HAP-1 (cell line): ENCODE results near the gene PCYOX1L.

Experiments
- DNase-seq, 2 experiments: peaks; one replicate each; pipeline ENCODE4 v3.0.0-alpha.2; 2016 to 2020; ENCODE audit warnings: low spot score in 2 of 2
- H3K27me3 ChIP-seq: fragments of 250-450 bp; sonication (Bioruptor Pico); 2 replicates; pipeline ENCODE4 v1.5.1; 2020; ENCODE audit warnings: low read depth, mild to moderate bottlenecking, moderate library complexity
- H3K36me3 ChIP-seq: fragments of 250-450 bp; sonication (Bioruptor Pico); replicated peaks from 2 replicates; pipeline ENCODE4 v1.5.1; 2020; ENCODE audit warnings: mild to moderate bottlenecking
- H3K4me1 ChIP-seq: fragments of 250-450 bp; sonication (Bioruptor Pico); 2 replicates; pipeline ENCODE4 v1.5.1; 2020; ENCODE audit warnings: mild to moderate bottlenecking
- H3K4me3 ChIP-seq: fragments of 250-450 bp; sonication (Bioruptor Pico); 2 replicates; pipeline ENCODE4 v1.5.1; 2020; ENCODE audit warnings: mild to moderate bottlenecking, moderate library complexity
- H3K9me3 ChIP-seq: fragments of 250-450 bp; sonication (Bioruptor Pico); 2 replicates; pipeline ENCODE4 v1.5.1; 2020; ENCODE audit warnings: mild to moderate bottlenecking, moderate library complexity
- in situ Hi-C: fragments of 300-500 bp; cut with MboI; formaldehyde crosslinking; loops from 3 replicates; pipeline ENCODE4 v1.14.3; 2020; ENCODE audit warnings: low sequenced_read_pairs, inconsistent platforms, mixed read lengths

PCYOX1L gene

DNA sequence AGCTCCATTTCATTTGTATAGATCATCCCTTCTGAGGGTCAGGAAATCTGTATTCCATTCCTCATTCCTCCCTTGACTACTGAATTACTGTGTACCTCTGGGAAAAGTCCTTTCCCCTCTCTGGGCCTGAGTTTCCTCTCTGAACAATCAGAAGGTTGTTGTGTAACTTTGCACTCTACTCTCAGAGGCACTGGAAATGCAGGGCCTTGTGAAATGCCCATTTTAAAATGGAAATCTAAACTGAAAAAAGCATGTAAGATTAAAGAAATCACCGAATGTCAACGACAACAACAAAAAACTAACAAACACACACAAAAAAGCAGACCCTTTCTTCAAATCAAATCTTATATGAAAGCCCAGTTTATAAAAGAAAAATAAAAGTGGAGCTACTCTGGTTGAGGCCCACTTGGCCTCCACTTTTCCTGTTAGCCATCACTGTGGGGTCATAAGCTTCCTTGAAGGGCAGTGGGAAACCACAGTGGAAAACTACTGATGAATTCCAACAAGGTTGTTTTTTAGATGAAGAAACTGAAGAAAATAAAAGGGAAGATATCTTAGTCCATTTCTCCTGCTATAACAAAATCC lies 34.1 kb upstream of the PCYOX1L start:
- Histone ChIP-seq H3K4me3 (no peak overlapping the region), H3K9me3 (no peaks in the 10 kb centered on the region), H3K4me1 (peaks cover 8% of the 10 kb centered on the region), H3K27me3 (no peaks in the 10 kb centered on the region), H3K36me3 (no peaks in the 10 kb centered on the region)
- in situ Hi-C loops, result no loop called here
- DNase-seq, result no peak

DNA sequence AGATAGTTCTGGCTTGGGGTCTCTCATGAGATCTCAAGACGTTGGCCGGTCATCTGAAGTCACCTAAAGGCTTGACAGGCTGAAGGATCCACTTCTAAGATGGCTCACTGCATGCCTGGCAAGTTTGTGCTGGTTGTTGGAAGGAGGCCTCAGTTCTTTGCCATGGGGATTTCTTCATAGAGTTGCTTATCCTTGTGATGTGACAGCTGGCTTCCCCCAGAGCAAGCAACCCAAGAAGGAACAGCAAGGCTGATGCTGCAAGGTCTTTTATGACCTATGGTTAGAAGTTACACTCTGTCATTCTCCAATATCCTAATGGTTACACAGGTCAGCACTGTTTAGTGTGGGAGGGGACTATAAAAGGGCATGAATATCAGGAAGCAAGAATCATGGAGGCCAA lies 33.2 kb upstream of the PCYOX1L start:
- Histone ChIP-seq H3K4me1 (peaks cover 8% of the 10 kb centered on the region), H3K27me3 (no peaks in the 10 kb centered on the region), H3K36me3 (no peaks in the 10 kb centered on the region), H3K4me3 (no peak overlapping the region), H3K9me3 (no peaks in the 10 kb centered on the region)
- in situ Hi-C loops, result no loop called here
- DNase-seq, result no peak

DNA sequence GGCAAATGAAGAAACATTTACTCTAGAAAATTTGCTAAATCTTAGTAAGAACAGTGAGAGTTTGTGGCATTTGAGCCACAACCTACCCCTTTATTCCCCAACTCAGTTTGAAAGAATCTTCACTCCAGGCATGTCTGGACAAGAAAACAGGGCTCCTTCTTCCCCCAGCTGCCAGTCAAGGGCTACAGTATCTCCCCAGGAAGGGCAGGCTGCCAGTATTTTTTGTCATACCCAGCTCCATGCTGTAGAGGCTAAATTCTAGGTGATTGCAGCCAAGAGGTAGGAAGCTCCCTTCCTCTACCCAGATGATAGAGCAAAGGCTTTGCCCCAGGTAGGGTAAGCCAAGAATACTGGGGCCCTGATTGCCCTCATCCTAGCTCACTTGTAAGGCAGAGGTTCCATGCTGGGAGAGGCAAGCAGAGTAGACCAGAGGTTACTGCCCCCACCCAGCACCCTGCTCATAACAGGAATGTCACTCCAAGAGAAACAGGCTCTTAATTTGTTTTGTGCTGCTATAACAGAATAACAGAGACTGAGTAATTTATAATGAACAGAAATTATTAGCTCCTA lies 32.6 kb upstream of the PCYOX1L start:
- Histone ChIP-seq H3K36me3 (no peaks in the 10 kb centered on the region), H3K9me3 (no peaks in the 10 kb centered on the region), H3K4me1 (peaks cover 8% of the 10 kb centered on the region), H3K27me3 (no peaks in the 10 kb centered on the region), H3K4me3 (no peak overlapping the region)
- in situ Hi-C loops, result no loop called here
- no peak for DNase-seq

DNA sequence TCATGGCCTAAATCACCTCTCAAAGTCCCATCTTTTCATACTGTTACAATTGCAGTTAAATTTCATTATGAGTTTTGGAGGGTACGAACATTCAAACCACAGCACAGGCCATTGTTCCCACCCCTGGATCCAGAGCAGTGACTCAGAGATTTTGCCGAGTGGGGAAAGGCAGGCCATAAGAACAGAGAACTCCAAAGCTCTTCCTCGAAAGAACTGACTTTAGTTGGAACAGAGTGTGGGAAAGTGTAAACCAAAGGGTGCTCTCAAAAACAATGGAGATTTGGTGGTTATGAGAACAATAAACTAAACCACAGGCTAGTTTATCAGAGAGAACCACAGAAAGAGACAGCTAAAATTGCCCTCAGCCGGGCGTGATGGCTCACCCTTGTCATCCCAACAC lies 32.0 kb upstream of the PCYOX1L start:
- Histone ChIP-seq H3K27me3 (no peaks in the 10 kb centered on the region), H3K36me3 (no peaks in the 10 kb centered on the region), H3K9me3 (no peaks in the 10 kb centered on the region), H3K4me3 (no peak overlapping the region), H3K4me1 (peaks cover 3% of the 10 kb centered on the region)
- DNase-seq, result no peak
- in situ Hi-C loops, result no loop called here

DNA sequence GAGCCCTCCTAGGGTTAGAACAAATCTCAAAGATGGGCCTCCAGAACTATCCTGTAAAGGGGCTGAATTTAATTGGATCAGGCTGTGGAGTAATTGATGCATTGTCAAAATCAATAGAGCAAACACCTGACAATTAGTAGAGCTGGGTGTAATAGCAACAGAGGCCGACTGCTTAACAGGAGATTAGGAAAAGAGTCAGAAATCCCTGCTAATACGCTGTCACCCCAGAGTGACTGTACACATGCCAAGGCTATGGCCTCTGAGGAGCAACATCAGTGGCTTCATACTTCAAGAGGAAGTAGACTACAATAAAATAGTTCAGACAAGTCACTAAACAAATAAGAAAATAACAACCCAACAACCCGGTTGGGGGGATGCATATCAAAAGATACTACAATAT lies 31.2 kb upstream of the PCYOX1L start:
- no peaks in the 10 kb centered on the region for H3K4me1 ChIP-seq
- no peak for DNase-seq
- no peaks in the 10 kb centered on the region for H3K27me3 ChIP-seq
- H3K4me3 ChIP-seq, result no peak overlapping the region
- in situ Hi-C loops, result no loop called here
- no peaks in the 10 kb centered on the region for H3K9me3 ChIP-seq
- H3K36me3 ChIP-seq, result no peaks in the 10 kb centered on the region

DNA sequence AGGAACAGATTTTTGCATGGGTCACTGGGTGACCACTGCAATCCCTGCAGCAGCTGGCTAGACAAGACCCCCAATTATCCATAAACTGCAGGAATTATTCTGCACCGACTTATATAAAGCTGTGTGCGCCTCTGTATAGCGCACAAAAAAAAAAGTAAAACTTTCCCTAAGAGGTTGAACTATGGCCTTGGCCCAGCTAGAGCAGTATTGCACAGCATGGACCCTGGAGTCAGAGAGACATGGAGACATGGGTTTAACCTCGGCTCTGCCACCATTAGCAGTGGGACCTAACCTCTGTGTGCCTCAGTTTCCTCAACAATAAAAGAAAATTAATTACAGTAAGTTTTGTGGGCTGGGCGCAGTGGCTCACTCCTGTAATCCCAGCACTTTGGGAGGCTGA lies 29.7 kb upstream of the PCYOX1L start:
- Histone ChIP-seq H3K4me1 (no peaks in the 10 kb centered on the region), H3K36me3 (no peaks in the 10 kb centered on the region), H3K4me3 (no peak overlapping the region), H3K27me3 (no peaks in the 10 kb centered on the region), H3K9me3 (no peaks in the 10 kb centered on the region)
- in situ Hi-C loops, result no loop called here
- no peak for DNase-seq

DNA sequence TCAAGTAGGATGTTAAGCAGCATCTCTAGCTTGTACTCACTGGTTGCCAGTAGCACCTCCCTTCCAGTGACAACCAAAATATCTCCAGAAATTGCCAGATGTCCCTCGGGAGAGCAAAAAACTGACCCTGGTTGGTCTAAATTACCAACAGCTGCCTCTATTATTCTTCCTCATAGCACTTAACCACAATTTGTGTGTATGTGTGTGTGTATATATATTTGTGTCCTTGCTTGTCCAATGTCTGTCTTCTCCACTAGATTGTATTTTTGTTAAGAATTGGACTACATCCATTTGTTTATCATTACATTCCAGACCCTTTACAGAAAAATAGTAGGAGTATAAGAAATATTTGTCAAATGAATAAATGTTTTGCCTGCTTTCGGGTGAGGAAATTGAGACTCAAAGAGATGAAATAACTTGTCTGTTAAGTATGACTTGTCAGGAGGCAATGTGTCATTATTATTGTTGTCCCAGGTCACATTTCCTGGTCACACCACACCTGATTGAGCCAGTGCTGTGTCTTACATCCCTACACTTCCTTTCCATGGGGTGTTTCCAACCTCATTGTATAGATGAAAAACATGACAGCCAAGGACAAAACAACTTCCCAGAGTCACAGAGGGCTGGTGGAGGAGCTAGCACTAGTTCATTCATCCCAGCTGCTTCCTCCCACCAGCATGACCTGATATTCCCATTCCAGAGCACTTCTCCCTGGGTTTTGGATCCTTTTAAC lies 24.0 kb upstream of the PCYOX1L start:
- Histone ChIP-seq H3K36me3 (no peaks in the 10 kb centered on the region), H3K4me3 (no peak overlapping the region), H3K4me1 (no peaks in the 10 kb centered on the region), H3K9me3 (no peaks in the 10 kb centered on the region), H3K27me3 (no peaks in the 10 kb centered on the region)
- DNase-seq, result no peak
- in situ Hi-C loops, result no loop called here

DNA sequence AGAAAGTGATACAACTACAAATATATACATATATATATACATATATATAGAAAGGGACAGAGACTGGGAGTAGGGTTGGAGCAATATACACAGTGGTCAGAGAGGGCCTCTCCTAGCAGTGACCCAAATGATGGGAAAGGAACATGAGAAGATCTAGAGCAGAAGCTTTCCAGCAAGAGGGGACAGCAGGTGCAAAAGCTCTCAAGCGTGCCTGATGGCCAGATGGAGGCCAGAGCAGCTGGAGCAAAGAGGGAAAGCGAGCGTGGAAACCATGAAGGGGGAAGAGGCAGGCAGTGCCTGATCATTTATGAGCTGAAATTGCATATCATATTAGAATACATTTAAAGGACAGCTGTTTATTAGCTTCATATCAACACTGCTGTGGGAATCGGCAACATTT lies 20.1 kb upstream of the PCYOX1L start:
- Histone ChIP-seq H3K9me3 (no peaks in the 10 kb centered on the region), H3K4me3 (no peak overlapping the region), H3K27me3 (no peaks in the 10 kb centered on the region), H3K36me3 (no peaks in the 10 kb centered on the region), H3K4me1 (no peaks in the 10 kb centered on the region)
- DNase-seq, result no peak
- in situ Hi-C loops, result no loop called here

DNA sequence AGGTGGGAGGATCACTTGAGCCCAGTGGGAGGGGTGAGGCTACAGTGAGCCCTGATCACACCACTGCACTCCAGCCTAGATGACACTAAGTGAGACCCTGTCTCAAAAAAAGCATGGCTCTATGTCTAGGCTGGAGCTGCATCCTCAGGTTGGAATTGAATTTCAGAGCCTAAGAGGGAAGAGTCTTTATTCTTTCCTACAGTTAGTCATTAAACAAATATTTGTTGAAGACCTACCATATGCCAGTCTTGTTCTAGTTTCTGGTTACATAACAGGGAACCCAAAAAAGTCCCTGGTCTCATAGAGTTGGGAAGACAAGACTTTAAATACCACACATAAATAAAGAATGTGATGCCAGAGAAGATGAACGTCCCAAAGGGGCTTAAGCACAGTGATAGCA lies 19.5 kb upstream of the PCYOX1L start:
- no peaks in the 10 kb centered on the region for H3K27me3 ChIP-seq
- no peak for DNase-seq
- no peaks in the 10 kb centered on the region for H3K4me1 ChIP-seq
- in situ Hi-C loops, result no loop called here
- no peak overlapping the region for H3K4me3 ChIP-seq
- H3K36me3 ChIP-seq, result no peaks in the 10 kb centered on the region
- no peaks in the 10 kb centered on the region for H3K9me3 ChIP-seq

DNA sequence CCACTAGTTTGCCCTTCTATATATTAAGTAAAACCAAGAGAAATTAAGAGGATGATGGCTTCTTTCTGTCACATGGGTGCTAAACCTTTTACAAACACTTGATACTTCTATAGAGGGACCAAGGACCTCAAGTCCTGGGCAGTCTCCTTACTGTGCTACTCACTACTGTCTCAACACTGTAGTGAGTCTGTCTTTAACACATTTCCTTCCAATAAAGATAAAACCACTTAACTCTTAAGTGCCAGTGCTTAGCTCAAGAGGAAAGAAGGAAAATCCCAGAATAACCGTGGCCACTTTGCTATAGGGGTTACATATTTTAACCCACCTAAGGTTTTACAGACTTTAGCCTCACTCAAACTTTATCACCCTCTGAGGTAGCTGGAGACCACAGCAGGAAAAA lies 16.9 kb upstream of the PCYOX1L start:
- Histone ChIP-seq H3K36me3 (0 out of 2 replicates have a peak, but pooled peaks cover 3% of the 10 kb centered on the region), H3K4me1 (peaks cover 6% of the 10 kb centered on the region), H3K27me3 (no peaks in the 10 kb centered on the region), H3K4me3 (no peak overlapping the region), H3K9me3 (no peaks in the 10 kb centered on the region)
- in situ Hi-C loops, result no loop called here
- DNase-seq, result no peak

DNA sequence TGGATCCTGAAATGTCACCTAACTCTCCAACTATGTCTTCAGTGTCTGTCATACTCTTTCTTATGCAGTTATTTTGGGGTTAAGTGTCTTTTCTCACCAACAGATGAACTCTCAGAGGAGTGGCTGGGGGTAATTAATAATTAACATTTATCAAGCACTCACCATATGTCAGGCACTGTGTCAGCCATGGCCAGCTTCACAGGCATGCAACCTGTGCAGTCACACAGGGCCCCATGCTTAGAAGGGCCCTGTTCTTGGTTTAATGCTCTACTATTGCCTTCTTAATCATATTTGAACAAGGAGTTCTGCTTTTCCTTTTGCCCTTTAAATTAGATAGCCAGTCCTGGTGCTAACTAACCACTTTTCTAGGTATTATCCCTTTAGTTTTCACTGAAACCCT lies 16.0 kb upstream of the PCYOX1L start:
- H3K4me3 ChIP-seq, result no peak overlapping the region
- no peak for DNase-seq
- in situ Hi-C loops, result no loop called here
- H3K4me1 ChIP-seq, result peaks cover 6% of the 10 kb centered on the region
- no peaks in the 10 kb centered on the region for H3K27me3 ChIP-seq
- no peaks in the 10 kb centered on the region for H3K9me3 ChIP-seq
- H3K36me3 ChIP-seq, result peaks cover 4% of the 10 kb centered on the region; the same call in 1 of the 2 replicates

DNA sequence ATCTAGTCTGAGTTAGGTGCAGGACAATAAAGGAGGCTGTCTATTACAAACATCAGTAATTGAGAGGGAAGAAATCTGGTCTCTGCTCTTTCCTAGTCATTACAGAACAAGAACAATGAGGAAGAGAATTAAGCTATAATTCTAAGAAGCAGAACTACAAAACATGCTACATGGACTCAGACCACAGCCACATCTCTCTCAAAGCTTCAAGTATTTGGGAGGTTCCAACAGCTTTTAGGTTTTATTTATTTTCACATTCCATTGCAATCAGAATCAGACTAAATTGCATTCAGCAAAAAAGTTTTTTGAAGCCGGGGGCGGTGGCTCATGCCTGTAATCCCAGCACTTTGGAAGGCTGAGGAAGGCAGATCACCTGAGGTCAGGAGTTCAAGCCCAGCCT lies 13.7 kb upstream of the PCYOX1L start:
- no peak for DNase-seq

DNA sequence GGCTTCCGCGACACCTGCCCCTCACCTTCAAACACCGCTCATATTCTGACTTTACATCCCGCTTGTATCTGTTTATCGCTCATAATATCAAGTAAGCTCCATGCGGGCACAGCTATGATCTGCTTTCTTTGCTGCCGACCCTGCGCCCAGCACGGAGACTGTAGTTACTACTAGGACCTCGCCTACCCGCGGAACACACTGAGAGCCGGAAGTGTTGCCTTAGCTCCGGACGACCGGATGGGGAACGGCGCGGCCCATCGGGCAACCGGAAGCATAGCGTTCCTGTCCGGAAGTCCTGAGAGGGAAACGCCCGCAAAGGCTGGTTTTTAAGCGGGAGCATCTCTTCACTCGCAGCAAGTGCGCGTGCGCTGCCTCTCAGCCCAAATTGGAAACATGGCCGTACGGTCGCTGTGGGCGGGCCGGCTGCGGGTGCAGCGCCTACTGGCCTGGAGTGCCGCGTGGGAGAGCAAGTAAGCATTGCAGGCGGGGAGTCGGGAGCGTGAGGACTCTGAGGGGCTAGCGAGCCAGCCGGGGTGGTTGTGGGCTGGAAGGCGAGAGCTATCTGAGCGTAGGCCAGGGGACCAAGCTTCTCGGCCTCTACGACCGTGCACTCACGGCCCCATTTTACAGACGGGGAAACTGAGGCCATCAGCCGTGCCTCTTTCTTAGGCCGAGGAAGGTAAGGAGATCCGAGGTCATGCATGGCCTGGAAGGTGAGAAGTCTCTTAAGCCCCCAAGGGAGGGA lies 12.5 kb upstream of the PCYOX1L start, which contains the start of gene GRPEL2:
TSS of gene GRPEL2 (plus strand) at position 353 of the 745 bp plus-strand sequence. CDS start at position 394, 41 bp downstream.
- H3K4me3 ChIP-seq, result peak within 1 kb of the TSS; percentile 87
- no peaks in the 10 kb centered on the region for H3K9me3 ChIP-seq
- peaks cover 39% of the 10 kb centered on the region for H3K36me3 ChIP-seq
- peaks cover 13% of the 10 kb centered on the region for H3K4me1 ChIP-seq
- in situ Hi-C loops, result no loop called here
- H3K27me3 ChIP-seq, result no peaks in the 10 kb centered on the region
- peak; percentile 95 to 96 for DNase-seq

More for the DNA sequence above, 13.7 kb upstream of the PCYOX1L start:
- no peak overlapping the region for H3K4me3 ChIP-seq
- no peaks in the 10 kb centered on the region for H3K27me3 ChIP-seq
- H3K9me3 ChIP-seq, result no peaks in the 10 kb centered on the region
- peaks cover 13% of the 10 kb centered on the region for H3K4me1 ChIP-seq
- H3K36me3 ChIP-seq, result peaks cover 27% of the 10 kb centered on the region
- in situ Hi-C loops, result no loop called here

DNA sequence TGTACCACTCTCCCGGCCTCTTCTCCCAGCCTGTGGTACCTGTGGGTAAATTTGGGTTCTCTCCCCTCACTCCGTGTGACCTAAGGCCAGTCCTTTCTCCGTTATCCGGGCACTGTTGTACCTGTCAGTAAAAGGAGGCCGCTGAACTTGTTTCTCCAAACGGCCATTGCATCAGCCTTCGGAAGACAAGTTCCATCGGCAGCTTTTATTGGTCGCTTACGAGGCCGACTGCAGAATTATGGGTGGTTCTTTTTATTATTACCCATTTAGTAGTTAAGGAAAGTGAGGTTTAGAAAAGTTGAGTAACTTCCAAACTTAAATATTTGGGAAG lies 12.0 kb upstream of the PCYOX1L start:
- Histone ChIP-seq H3K36me3 (peaks cover 44% of the 10 kb centered on the region), H3K4me1 (peaks cover 13% of the 10 kb centered on the region), H3K27me3 (no peaks in the 10 kb centered on the region), H3K9me3 (no peaks in the 10 kb centered on the region), H3K4me3 (peak overlapping the region; percentile 87)
- peak in 1 of 2 experiments; percentile 35 for DNase-seq
- in situ Hi-C loops, result no loop called here
